Breast epithelium (tissue), 3 donors: Measurements from ENCODE around the gene BMP5.

Source experiments
- POLR2A ChIP-seq: fragments of 450-650 bp; IDR thresholded peaks from one replicate; pipeline ENCODE4 v1.6.1; 2016; ENCODE audit warnings: antibody characterized with exemption, mild to moderate bottlenecking, moderate library complexity
- POLR2AphosphoS5 ChIP-seq, 3 donors: sonication (generic); formaldehyde crosslinking; IDR thresholded peaks; one replicate each; pipeline ENCODE4 v1.6.1; 2017; ENCODE audit warnings: antibody characterized with exemption in 3 of 3
- TF ChIP-seq, protein P1 (sequence below), 3 donors: fragments of 450-650 bp; IDR thresholded peaks; one replicate each; pipeline ENCODE4 v1.5.1; 2016 to 2017; ENCODE audit warnings: antibody characterized with exemption in 3 of 3, mild to moderate bottlenecking in 3 of 3, moderate library complexity in 3 of 3

DNA sequence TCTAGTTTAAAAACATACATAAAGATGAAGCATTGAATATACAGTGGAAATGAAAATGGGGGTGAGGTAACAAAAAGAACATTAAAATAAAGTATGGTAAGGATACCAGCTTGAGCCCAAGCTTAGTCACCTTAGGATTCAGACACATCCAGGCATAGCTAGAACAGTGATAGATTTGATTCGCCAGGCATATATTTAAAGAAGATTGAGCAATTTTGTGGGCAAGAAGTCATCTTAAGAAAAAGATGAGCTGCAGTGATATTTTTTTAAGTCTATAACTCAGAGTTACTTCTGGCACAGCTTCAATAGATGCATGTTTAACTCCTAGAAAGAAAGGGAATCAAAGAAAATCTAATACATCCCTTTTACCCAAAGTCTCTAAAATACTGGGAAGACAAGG lies 97.9 kb downstream of the BMP5 start:
- no peak for TF ChIP-seq POLR2A
- TF ChIP-seq, protein P1, sequence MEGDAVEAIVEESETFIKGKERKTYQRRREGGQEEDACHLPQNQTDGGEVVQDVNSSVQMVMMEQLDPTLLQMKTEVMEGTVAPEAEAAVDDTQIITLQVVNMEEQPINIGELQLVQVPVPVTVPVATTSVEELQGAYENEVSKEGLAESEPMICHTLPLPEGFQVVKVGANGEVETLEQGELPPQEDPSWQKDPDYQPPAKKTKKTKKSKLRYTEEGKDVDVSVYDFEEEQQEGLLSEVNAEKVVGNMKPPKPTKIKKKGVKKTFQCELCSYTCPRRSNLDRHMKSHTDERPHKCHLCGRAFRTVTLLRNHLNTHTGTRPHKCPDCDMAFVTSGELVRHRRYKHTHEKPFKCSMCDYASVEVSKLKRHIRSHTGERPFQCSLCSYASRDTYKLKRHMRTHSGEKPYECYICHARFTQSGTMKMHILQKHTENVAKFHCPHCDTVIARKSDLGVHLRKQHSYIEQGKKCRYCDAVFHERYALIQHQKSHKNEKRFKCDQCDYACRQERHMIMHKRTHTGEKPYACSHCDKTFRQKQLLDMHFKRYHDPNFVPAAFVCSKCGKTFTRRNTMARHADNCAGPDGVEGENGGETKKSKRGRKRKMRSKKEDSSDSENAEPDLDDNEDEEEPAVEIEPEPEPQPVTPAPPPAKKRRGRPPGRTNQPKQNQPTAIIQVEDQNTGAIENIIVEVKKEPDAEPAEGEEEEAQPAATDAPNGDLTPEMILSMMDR (IDR thresholded peaks at IDR 0.05), result no peak
- no peak for TF ChIP-seq POLR2AphosphoS5 (IDR thresholded peaks at IDR 0.05)
